Nephron (organoid): Measurements from ENCODE around the gene PLCB2.

Experiments
- H3K27ac Mint-ChIP-seq, 3 experiments: 2 replicates each; pipeline ENCODE4 v1.8.0; 2020; ENCODE audit warnings: mixed read lengths in 3 of 3, mild to moderate bottlenecking in 2 of 3, moderate library complexity in 1 of 3
- H3K27me3 Mint-ChIP-seq: 2 replicates; pipeline ENCODE4 v1.8.0; 2021; ENCODE audit warnings: low read depth, mild to moderate bottlenecking, moderate library complexity, mixed read lengths
- H3K36me3 Mint-ChIP-seq: 2 replicates; pipeline ENCODE4 v1.8.0; 2020; ENCODE audit warnings: low read depth, mixed read lengths
- H3K4me1 Mint-ChIP-seq: 2 replicates; pipeline ENCODE4 v1.8.0; 2020; ENCODE audit warnings: mixed read lengths
- H3K4me3 Mint-ChIP-seq, 3 experiments: 2 replicates each; pipeline ENCODE4 v1.8.0; 2020; ENCODE audit warnings: mild to moderate bottlenecking in 3 of 3, mixed read lengths in 3 of 3, moderate library complexity in 2 of 3
- H3K9me3 Mint-ChIP-seq: 2 replicates; pipeline ENCODE4 v1.8.0; 2020; ENCODE audit warnings: mixed read lengths
- CTCF ChIP-seq, 3 experiments: fragments of 200-600 bp; sonication (generic); IDR thresholded peaks; one replicate each; pipeline ENCODE4 v1.5.0; 2021; ENCODE audit warnings: antibody characterized with exemption in 3 of 3; ENCODE audit not compliant: unreplicated experiment in 3 of 3

PLCB2 gene

GRCh38 chr15:40290918-40291574, 16.7 kb downstream of the PLCB2 start:
- peaks cover 18% of the 10 kb centered on the region for H3K4me1 Mint-ChIP-seq
- TF ChIP-seq CTCF (IDR thresholded peaks at IDR 0.05; ENCODE audit: unreplicated experiment in 3 of 3): no peak
- H3K27me3 Mint-ChIP-seq: peaks cover 70% of the 10 kb centered on the region
- no peak overlapping the region for H3K27ac Mint-ChIP-seq
- peak overlapping the region in 2 of 3 experiments; percentile 44 to 68 for H3K4me3 Mint-ChIP-seq
- H3K36me3 Mint-ChIP-seq: no peaks in the 10 kb centered on the region
- H3K9me3 Mint-ChIP-seq: no peaks in the 10 kb centered on the region

GRCh38 chr15:40290545-40290917, 17.2 kb downstream of the PLCB2 start:
- Mint-ChIP-seq H3K4me3 (peak overlapping the region; percentile 55 to 71 (median 58)), H3K27ac (no peak overlapping the region), H3K27me3 (peaks cover 72% of the 10 kb centered on the region), H3K9me3 (no peaks in the 10 kb centered on the region), H3K36me3 (no peaks in the 10 kb centered on the region), H3K4me1 (peaks cover 22% of the 10 kb centered on the region)
- no peak for TF ChIP-seq CTCF (IDR thresholded peaks at IDR 0.05; ENCODE audit: unreplicated experiment in 3 of 3)

- Mint-ChIP-seq H3K27me3 (peaks cover 77% of the 10 kb centered on the region), H3K36me3 (no peaks in the 10 kb centered on the region), H3K9me3 (no peaks in the 10 kb centered on the region), H3K27ac (no peak overlapping the region), H3K4me1 (peaks cover 29% of the 10 kb centered on the region), H3K4me3 (peak overlapping the region in 2 of 3 experiments; percentile 44 to 59)
- TF ChIP-seq CTCF (IDR thresholded peaks at IDR 0.05; ENCODE audit: unreplicated experiment in 3 of 3): no peak
Observed at GRCh38 chr15:40289140-40289775, 18.5 kb downstream of the PLCB2 start.

GRCh38 chr15:40287968-40288367, 19.8 kb downstream of the PLCB2 start:
- TF ChIP-seq CTCF (IDR thresholded peaks at IDR 0.05; ENCODE audit: unreplicated experiment in 3 of 3): no peak
- Mint-ChIP-seq H3K27ac (no peak overlapping the region), H3K9me3 (no peaks in the 10 kb centered on the region), H3K4me3 (no peak overlapping the region), H3K4me1 (peaks cover 35% of the 10 kb centered on the region), H3K36me3 (no peaks in the 10 kb centered on the region), H3K27me3 (peaks cover 81% of the 10 kb centered on the region)

GRCh38 chr15:40287505-40287904, 20.2 kb downstream of the PLCB2 start:
- Mint-ChIP-seq H3K9me3 (no peaks in the 10 kb centered on the region), H3K4me1 (peaks cover 35% of the 10 kb centered on the region), H3K27me3 (peaks cover 81% of the 10 kb centered on the region), H3K36me3 (no peaks in the 10 kb centered on the region), H3K4me3 (no peak overlapping the region), H3K27ac (no peak overlapping the region)
- no peak for TF ChIP-seq CTCF (IDR thresholded peaks at IDR 0.05; ENCODE audit: unreplicated experiment in 3 of 3)

- H3K27ac Mint-ChIP-seq: no peak overlapping the region
- H3K4me1 Mint-ChIP-seq: peaks cover 35% of the 10 kb centered on the region
- peaks cover 79% of the 10 kb centered on the region for H3K27me3 Mint-ChIP-seq
- H3K36me3 Mint-ChIP-seq: no peaks in the 10 kb centered on the region
- no peak overlapping the region for H3K4me3 Mint-ChIP-seq
- no peak for TF ChIP-seq CTCF (IDR thresholded peaks at IDR 0.05; ENCODE audit: unreplicated experiment in 3 of 3)
- no peaks in the 10 kb centered on the region for H3K9me3 Mint-ChIP-seq
Observed at GRCh38 chr15:40286794-40287193, 20.9 kb downstream of the PLCB2 start.
